GM18519 (cell line): ENCODE data around the gene ADAP1.

Experiments
- ATAC-seq: cut with Tn5 transposase; IDR thresholded peaks from one replicate; pipeline ENCODE4 v1.9.1; 2021; ENCODE audit warnings: mild to moderate bottlenecking, moderate library complexity; ENCODE audit not compliant: unreplicated experiment, low FRiP score

The ADAP1 gene

DNA sequence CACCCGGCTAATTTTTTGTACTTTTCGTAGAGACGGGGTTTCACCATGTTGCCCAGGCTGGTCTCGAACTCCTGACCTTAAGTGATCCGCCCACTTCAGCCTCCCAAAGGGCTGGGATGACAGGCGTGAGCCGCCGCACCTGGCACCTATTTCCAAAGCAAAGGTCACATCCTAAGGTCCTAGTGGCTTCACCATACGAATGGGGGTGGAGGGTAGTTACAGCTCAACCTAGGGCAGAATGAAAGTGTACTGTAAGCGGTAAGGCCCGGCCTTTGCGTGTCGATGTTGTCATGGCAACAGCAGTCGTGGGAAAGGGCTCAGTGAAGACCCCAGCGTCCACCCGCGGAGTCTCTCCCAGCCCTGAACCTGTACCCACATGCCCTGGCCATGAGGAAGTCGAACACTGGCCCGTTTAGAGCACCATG is 22.4 kb upstream of the ADAP1 start:
- ATAC-seq, result no peak

- no peak for ATAC-seq
Measured at GRCh38 chr7:975702-976473, 21.4 kb upstream of the ADAP1 start.

GRCh38 chr7:974820-975681 is 20.6 kb upstream of the ADAP1 start, which contains the start of gene COX19:
Gene COX19 (minus strand): TSS chr7:975549. CDS start chr7:975509, 40 bp downstream.
- ATAC-seq, result no peak

DNA sequence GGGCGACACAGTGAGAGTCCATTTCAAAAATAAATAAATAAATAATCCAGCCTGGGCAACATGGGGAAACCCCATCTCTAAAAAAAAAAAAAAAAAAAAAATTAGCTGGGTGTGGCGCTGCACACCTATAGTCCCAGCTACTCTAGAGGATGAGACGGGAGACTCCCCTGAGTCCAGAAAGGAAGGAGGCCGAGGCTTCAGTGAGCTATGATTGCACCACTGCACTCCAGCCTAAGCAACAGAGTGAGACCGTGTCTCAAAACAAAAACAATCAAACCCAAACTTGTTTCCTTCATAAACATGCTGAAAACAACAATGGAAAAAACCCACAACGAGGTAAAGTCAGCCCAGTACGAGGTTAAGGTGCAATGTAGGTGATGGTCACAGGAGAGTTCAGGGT is 19.7 kb upstream of the ADAP1 start:
- no peak for ATAC-seq

DNA sequence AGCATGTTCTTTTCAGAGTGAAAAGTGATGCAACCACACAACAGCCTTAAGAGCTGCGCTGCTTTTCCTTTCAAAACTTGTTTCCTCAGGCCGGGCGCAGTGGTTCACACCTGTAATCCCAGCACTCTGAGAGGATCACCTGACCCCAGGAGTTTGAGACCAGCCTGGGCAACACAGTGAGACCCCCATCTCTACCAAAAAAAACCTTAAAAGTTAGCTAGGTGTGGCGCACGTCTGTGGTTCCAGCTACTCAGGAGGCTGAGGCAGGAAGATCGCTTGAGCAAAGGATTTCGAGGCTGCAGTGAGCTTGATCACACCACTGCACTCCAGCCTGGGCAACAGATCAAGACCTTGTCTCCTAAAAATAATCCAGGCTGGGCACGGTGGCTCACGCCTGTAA is 18.8 kb upstream of the ADAP1 start:
- no peak for ATAC-seq

DNA sequence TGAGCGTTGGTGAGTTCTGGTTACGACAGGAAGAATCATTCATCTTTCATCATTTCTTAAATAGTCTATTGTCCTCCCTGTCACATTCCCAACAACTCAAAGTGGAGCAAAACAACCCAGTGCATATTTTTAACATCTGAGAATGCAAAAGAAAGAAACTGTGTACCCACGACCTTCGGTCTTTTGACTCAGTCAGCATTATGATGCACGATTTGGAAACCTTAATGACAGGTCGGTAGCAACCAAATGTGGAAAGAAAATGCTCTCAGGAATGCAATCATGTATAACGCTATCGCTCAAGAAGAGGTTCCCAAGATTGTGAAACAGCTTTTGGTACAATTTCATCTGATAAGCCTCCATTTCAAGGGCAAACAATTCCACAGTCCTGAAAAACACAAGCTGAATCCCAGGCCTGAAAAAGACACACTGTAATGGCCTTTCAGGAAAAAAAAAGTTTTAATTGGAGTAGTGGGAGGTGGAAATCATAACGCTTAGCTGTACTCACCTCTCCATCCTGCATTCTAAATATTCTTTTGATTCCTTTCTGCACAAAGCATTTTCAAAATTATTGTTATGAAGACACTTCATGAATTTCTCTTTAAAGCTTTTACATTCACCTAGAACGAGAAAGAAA is 18.3 kb upstream of the ADAP1 start:
- ATAC-seq, result no peak

GRCh38 chr7:972110-972509 is 17.6 kb upstream of the ADAP1 start:
- no peak for ATAC-seq

DNA sequence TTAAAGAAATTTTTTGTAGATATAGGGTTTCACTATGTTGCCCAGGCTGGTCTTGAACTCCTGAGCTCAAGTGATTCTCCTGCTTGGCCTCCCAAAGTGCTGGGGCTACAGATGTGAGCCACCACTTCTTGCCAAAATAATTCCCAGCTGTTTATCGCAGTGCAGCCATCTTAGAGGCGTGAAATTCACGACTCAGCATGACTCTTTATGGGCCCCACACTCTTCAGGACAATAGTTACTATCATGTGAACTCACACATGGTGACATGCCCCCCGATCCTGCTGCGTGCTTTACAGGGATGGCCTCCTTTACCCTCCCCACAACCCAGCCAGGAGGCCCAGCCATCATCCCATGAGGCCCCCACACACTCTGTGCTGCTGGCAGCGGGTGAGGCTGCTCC is 16.3 kb upstream of the ADAP1 start:
- ATAC-seq, result no peak

GRCh38 chr7:969403-969802 is 14.9 kb upstream of the ADAP1 start:
- no peak for ATAC-seq

DNA sequence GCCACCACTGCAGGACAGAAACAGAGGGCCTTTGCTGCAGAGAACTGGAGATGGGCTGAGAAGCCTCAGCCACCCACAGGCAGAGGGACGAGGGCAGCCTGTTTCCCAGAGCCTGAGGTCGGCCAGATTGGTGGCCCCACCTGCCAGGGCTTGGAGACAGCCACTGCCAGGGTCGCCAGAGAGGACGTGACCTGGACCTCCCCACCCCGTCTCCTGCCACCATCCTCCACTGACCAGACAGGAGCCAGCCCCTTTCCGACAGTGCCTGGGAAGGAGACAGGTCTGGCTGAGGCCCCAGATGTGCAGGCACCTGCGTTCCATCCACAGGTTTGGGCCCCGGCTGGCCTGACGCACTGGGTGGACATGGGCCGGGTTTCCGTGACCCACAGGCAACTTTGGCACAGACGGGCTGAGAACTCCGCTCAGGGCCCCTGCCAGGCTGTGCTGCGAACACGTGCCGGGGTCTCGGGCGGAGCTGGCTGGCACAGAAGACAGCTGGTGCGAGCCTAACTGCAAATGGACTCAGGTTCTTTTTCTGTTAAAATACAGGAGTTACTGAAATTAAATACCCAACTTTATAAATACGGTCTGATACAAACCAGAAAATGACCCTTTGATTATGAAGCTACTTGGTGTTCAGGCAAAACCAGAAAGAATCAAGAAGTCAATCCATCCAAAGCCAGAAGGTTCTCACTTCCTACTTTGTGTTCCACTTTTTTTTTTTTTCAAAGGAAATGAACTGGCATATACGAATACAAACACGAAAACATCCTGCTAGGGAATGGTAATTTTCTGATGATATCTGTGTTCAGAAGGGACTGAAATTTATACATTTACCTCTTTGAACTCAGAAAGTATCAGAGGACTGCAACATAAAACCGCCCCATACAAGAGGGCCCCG is 14.0 kb upstream of the ADAP1 start:
- no peak for ATAC-seq

- no peak for ATAC-seq
Measured at GRCh38 chr7:967361-968082, 13.0 kb upstream of the ADAP1 start.

- ATAC-seq, result no peak
Measured at GRCh38 chr7:966291-967069, 12.0 kb upstream of the ADAP1 start.

- ATAC-seq, result no peak
Measured at GRCh38 chr7:964401-965231, 10.1 kb upstream of the ADAP1 start.

GRCh38 chr7:963236-964078 is 9.0 kb upstream of the ADAP1 start:
- no peak for ATAC-seq

- no peak for ATAC-seq
Measured at GRCh38 chr7:962401-963081, 8.1 kb upstream of the ADAP1 start.

DNA sequence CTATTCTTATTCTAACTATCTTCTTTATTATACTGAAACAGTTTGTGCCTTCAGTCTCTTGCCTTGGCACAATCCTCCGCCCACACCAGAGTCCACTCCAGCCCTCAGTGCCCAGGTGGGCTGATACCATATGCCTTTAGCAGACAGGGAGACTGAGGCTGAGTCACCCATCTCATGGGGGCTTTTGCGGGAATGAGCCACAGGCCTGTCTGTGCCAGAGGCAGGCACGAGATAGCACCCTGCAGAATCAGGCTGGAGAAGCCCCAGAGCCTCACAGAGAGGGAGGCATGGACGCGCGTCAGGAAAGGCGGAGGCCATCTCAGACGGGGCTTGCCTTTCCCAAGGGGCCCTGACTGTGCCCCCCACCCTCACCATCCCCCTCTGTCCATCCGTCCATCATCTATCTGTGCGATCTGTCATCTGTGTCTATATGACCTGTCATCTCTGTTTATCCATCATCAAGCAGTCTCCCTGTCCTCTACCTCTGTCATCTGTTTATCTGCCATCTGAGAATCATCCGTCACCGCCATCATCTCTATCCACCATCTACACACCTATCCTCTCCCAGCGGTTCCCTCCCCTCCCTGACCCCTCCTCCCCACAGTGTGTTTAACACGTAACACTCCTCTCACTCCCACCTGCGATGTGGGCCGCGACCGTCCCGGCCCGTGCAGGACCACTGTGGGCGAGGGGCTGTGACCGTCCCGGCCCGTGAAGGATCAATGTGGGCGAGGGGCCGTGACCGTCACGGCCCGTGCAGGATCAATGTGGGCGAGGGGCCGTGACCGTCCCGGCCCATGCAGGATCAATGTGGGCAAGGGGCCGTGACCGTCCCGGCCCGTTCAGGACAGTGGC is 7.3 kb upstream of the ADAP1 start:
- no peak for ATAC-seq
